ENCODE data around the gene KIF19. TPM values are rescaled to one million over a fixed set of nuclear protein-coding genes. Genes with fewer than 3 reads are reported as not detected.

Gene KIF19
- total RNA-seq, 1 donor from 2014 or later = 80.8 TPM

DNA sequence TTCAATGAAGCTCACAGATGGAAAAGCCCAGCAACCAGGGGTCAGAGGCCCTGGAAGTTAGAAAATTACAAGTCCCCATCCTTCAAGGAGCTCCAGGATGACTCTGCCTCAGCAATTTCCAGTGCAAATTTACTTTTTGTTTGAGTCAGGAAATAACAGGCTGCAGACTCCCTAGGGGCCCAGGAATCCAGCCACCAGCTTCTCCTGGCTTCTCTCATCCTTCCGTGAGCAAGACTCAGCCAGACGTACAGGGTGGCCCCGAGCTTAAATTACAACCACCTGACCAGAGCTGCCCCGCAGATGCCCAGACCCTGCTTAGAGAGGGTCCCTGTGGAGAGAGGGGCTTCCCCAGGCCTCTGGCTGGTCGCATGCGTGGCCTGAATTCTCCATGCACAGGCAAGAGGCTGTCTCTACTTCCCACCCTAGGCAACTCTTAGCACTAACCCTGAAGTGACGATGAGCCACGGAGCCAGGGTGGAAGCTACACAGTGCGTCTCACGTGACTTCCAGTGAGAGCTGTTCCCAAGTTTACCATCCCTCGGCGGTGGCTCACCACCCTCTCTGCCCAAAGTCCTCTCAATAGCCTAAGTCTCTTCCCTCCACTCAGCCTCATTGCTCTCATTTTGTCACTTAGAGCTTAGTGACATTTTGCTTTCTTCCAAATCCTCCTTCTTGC lies 68.4 kb downstream of the KIF19 start:
- Mint-ChIP-seq H3K9me3 (ENCODE audit: unreplicated experiment) (peaks cover 12% of the 10 kb centered on the region), H3K36me3 (ENCODE audit: unreplicated experiment) (no peaks in the 10 kb centered on the region), H3K4me3 (ENCODE audit: unreplicated experiment) (peak overlapping the region; percentile 5), H3K27ac (ENCODE audit: unreplicated experiment) (peak overlapping the region; percentile 40), H3K4me1 (ENCODE audit: low read depth, unreplicated experiment) (peaks cover 29% of the 10 kb centered on the region), H3K27me3 (ENCODE audit: unreplicated experiment) (peaks cover 4% of the 10 kb centered on the region)
- TF ChIP-seq, protein P1, sequence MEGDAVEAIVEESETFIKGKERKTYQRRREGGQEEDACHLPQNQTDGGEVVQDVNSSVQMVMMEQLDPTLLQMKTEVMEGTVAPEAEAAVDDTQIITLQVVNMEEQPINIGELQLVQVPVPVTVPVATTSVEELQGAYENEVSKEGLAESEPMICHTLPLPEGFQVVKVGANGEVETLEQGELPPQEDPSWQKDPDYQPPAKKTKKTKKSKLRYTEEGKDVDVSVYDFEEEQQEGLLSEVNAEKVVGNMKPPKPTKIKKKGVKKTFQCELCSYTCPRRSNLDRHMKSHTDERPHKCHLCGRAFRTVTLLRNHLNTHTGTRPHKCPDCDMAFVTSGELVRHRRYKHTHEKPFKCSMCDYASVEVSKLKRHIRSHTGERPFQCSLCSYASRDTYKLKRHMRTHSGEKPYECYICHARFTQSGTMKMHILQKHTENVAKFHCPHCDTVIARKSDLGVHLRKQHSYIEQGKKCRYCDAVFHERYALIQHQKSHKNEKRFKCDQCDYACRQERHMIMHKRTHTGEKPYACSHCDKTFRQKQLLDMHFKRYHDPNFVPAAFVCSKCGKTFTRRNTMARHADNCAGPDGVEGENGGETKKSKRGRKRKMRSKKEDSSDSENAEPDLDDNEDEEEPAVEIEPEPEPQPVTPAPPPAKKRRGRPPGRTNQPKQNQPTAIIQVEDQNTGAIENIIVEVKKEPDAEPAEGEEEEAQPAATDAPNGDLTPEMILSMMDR (IDR thresholded peaks at IDR 0.05; ENCODE audit: partially characterized antibody, unreplicated experiment) = no peak
- no peak for DNase-seq

DNA sequence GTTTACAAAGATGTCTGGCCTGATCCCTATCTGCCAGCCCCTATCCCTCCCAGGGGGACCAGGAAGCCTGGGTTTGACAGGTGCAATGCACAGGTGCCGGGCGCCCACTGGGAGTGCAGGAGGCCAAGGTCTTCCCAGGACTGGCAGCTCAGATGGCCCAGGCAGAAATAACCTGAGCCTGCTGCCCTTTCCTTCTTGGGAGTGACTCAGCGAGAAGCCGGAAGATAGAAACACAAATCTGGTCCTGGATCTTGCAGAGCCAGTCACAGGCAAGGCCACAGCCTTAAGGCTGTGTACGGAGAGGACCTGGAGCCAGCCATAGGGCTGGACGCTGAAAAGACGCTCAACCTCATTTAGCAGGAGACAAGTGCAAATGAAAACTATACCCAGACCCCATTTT lies 69.0 kb downstream of the KIF19 start:
- TF ChIP-seq, protein P1 (IDR thresholded peaks at IDR 0.05; ENCODE audit: partially characterized antibody, unreplicated experiment) = no peak

DNA sequence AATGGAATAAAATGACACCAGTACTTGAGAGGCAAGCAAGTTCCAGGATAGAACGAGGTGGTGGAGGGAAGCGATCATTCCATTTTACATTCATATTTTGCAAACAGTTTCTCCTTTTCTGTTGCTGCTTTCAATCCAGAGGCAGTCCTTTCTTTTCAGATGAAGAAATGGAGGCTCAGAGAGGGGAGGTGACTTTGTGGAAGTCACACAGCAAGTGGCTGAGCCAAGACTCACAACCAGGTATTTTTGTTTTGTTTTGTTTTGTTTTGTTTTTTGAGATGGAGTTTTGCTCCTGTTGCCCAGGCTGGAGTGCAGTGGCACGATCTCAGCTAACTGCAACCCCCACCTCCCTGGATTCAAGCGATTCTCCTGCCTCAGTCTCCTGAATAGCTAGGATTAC lies 70.5 kb downstream of the KIF19 start:
- TF ChIP-seq, protein P1 (IDR thresholded peaks at IDR 0.05; ENCODE audit: partially characterized antibody, unreplicated experiment) = no peak
- Mint-ChIP-seq H3K4me3 (ENCODE audit: unreplicated experiment) (no peak overlapping the region), H3K36me3 (ENCODE audit: unreplicated experiment) (no peaks in the 10 kb centered on the region), H3K9me3 (ENCODE audit: unreplicated experiment) (peaks cover 3% of the 10 kb centered on the region), H3K27ac (ENCODE audit: unreplicated experiment) (no peak overlapping the region), H3K4me1 (ENCODE audit: low read depth, unreplicated experiment) (peaks cover 34% of the 10 kb centered on the region), H3K27me3 (ENCODE audit: unreplicated experiment) (peaks cover 4% of the 10 kb centered on the region)
- no peak for DNase-seq

More for the DNA sequence above, 69.0 kb downstream of the KIF19 start:
- H3K27me3 Mint-ChIP-seq (ENCODE audit: unreplicated experiment) = peaks cover 4% of the 10 kb centered on the region
- H3K9me3 Mint-ChIP-seq (ENCODE audit: unreplicated experiment) = peaks cover 9% of the 10 kb centered on the region
- peak overlapping the region; percentile 40 for H3K27ac Mint-ChIP-seq (ENCODE audit: unreplicated experiment)
- DNase-seq = no peak
- H3K4me1 Mint-ChIP-seq (ENCODE audit: low read depth, unreplicated experiment) = peaks cover 34% of the 10 kb centered on the region
- no peaks in the 10 kb centered on the region for H3K36me3 Mint-ChIP-seq (ENCODE audit: unreplicated experiment)
- H3K4me3 Mint-ChIP-seq (ENCODE audit: unreplicated experiment) = peak overlapping the region; percentile 5

DNA sequence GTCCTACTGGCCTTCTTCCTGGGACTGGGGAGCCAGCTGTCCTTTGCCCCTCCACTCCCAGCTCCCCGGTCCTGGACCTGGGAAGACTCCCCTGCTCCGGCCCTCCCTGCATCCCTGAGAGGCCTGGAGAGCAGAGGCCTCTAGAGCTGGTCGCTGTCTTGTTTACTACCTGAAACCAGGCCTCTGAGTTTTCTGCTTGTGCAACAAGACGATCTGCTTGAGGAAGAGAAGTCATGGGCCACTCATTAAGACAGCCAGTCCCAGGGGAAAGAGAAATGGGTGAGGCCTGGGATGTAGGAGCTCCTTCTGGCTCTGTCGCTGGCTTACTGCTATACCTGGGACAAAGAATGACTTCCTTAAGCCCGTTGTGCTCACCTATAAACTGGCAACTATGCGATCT lies 76.0 kb downstream of the KIF19 start:
- no peak overlapping the region for H3K27ac Mint-ChIP-seq (ENCODE audit: unreplicated experiment)
- no peaks in the 10 kb centered on the region for H3K36me3 Mint-ChIP-seq (ENCODE audit: unreplicated experiment)
- TF ChIP-seq, protein P1 (IDR thresholded peaks at IDR 0.05; ENCODE audit: partially characterized antibody, unreplicated experiment) = no peak
- H3K9me3 Mint-ChIP-seq (ENCODE audit: unreplicated experiment) = peaks cover 3% of the 10 kb centered on the region
- peaks cover 21% of the 10 kb centered on the region for H3K4me1 Mint-ChIP-seq (ENCODE audit: low read depth, unreplicated experiment)
- H3K27me3 Mint-ChIP-seq (ENCODE audit: unreplicated experiment) = peaks cover 8% of the 10 kb centered on the region
- no peak for DNase-seq
- no peak overlapping the region for H3K4me3 Mint-ChIP-seq (ENCODE audit: unreplicated experiment)

DNA sequence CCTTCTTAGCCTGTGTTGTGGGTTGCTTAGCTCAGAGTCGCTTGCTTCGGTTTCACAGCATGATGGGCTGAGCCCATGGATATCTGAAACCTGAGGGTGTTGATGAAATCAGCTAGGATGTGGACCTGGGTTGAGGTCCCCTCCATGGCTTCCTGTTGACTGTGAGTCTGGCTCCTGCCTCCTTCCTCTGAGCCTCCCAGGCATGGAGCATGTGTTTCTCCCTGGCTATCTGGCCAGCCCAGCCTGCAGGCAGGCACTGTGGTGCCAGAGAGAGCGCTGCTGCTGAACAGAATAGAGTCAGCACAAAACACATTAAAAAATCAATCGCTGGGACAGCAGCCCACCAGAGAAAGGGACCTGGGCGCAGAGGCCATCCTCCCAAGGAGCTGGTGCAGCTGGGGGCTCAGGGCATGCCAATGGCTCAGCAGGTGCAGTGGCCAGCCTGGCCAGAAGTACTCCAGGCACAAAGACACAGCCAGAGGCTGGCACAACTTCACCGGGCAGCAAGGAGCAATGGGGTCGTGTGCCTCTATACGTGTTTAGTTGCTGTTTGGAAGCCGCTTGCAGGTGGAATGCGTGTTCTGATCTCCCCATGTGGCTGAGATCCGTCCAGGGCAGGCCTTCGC lies 77.6 kb downstream of the KIF19 start:
- Mint-ChIP-seq H3K27ac (ENCODE audit: unreplicated experiment) (peak overlapping the region; percentile 82), H3K27me3 (ENCODE audit: unreplicated experiment) (peaks cover 8% of the 10 kb centered on the region), H3K4me1 (ENCODE audit: low read depth, unreplicated experiment) (peaks cover 21% of the 10 kb centered on the region), H3K9me3 (ENCODE audit: unreplicated experiment) (peaks cover 3% of the 10 kb centered on the region), H3K4me3 (ENCODE audit: unreplicated experiment) (no peak overlapping the region), H3K36me3 (ENCODE audit: unreplicated experiment) (no peaks in the 10 kb centered on the region)
- DNase-seq = peak; percentile 53
- TF ChIP-seq, protein P1 (IDR thresholded peaks at IDR 0.05; ENCODE audit: partially characterized antibody, unreplicated experiment) = no peak

All from glutamatergic neuron (in vitro differentiated cells).